GM12874 (cell line): Measurements from ENCODE around the gene KLHDC10.

Experiments used
- CTCF ChIP-seq: IDR thresholded peaks from 2 replicates; pipeline ENCODE4 v1.5.1; 2011; ENCODE audit warnings: low read depth, mild to moderate bottlenecking, control low read depth, low read length, moderate library complexity; ENCODE audit not compliant: insufficient read depth

Gene KLHDC10

GRCh38 chr7:130131191-130131834 is 61.0 kb downstream of the KLHDC10 start:
- no peak for TF ChIP-seq CTCF

DNA sequence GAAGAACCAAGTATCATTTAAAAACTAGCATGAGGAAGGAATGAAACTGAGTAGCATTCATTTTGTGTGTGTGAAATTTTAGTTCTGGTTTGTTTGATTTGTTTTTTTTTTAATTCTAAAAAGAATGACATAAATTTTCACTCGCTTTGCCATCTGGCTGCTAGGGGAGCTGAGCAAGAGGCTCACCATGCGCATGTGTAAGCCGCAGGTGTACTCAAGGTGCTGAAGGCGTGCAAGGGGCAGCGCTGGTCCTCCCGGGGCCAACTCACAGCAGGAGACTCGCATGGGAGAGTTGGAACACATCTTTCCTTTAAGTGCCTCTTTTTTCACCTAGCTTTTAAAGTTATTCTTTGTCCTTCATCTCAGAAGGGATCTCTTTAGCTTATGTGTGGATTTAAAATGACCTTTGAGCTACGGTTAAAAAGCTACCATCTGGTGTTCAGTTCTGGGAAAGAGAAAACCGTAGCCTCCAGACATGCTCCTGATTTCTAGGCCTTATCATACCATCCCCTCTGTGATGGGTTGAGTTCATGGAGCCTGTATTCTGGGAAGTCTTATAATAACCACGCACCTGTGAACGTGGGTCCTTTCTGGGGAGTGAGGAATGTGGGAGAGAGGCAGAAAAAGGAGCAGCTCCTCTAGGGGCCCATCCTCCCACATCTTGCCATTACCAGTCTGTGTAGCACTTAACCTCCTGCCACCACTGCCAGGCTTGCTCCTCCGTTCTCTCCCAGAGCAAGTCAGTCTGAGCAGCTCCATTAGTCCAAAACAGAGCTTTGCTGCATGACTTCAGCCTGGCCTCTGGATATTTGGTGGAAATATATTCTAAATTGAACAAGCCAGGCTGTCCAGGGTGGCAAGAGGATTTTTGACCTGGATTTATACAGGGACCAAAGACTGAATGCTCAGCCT is 61.9 kb downstream of the KLHDC10 start:
- no peak for TF ChIP-seq CTCF

- TF ChIP-seq CTCF, result no peak
Measured at GRCh38 chr7:130133029-130133782, 62.9 kb downstream of the KLHDC10 start.

GRCh38 chr7:130134106-130134636 is 63.8 kb downstream of the KLHDC10 start:
- TF ChIP-seq CTCF, result no peak

DNA sequence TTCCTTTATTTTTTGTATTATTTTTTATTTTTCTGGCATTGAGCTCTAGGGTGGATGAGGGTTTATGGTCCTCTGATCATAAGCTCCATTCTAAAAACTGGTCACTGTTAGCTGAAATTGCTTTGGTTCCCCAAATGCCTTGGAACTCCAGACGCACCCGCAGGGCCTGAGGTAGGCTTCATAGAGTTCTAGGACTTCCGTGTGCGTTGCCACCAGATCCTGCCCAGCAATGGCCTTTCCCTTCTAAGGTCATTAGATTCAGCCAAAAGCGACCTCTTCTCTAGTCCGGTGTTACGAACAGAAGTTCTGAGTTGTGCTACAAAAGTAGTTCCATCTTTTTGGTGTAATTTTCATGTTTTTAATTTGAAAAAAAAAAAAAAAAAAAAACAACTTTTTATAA is 64.4 kb downstream of the KLHDC10 start:
- no peak for TF ChIP-seq CTCF

DNA sequence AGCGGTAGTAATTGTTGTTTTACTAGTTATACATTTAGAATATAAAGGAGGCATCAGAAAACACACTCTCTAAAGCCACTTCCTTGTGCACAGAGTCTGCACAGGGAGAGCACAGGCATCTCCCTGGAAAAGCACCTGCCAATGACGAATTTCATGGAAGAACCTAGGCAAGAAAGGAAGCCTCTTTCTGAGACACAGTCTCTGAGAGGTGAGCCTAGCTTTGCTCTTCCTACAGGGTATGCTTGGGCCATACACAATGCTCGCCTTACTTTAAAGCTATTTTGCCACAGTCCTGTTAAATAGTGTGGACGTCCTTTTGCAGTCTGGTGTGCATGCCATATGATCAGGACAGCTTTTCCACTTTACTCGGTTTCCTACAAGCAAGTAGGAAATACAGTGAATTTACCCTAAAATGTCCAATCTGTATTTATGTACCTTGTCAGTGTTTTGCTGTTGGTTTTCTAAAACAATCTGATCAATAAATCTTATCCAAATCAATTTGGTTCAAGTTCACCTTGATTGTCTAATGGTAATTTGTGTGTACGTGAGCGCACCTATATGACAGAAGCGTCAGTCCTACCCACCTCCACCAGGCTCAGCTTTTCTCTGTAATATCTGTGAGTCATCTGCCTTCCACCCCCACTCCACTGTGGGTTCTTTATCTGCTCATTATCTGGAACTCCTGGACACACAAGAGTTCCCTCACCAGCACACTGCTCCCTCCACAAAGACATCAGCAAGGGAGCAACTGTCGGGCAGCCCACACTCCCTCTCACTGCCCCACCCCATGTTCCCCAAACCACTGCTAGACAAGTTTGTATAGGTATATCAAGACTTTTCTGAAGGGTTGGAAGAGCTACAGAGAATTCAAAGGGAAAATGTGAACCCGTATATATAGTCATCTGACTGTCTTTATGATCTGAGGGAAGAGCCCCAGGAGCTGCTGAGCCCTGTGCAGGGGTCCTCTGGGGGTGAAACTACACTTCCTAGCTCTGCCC is 65.2 kb downstream of the KLHDC10 start:
- no peak for TF ChIP-seq CTCF
